Measurements from ENCODE around the gene ACTL8.

ACTL8 gene

DNA sequence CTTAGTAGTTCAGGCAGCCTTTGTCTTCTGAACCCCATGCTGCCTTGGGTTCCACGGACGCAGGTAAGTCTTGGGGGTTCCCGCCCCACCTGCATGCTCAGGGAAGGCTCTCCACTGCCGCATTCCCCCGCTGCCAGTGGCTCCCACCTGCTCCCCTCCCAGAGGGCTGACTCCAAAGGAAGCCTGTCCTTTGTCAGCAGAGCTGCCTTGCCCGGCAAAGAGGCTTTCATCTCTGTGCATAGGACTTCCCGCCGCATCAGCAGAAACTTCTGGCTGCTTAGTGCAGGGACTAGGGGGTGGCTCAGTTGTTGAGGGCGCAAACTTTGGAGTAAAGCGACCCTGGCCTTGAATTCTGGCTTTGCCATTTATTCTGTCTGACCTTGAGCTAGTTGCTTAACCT is 25.2 kb upstream of the ACTL8 start:
- TF ChIP-seq SIN3A (IDR thresholded peaks at IDR 0.05; ENCODE audit: borderline replicate concordance, insufficient read depth, low read length) (no peak), TAF1 (IDR thresholded peaks at IDR 0.05; ENCODE audit: borderline replicate concordance, insufficient read depth, low read length) (no peak), POLR2AphosphoS5 (IDR thresholded peaks at IDR 0.05; ENCODE audit: low read depth, low read length) (no peak), FOXP2 (optimal IDR thresholded peaks at IDR 0.05; ENCODE audit: borderline replicate concordance, extremely low read depth, extremely low read length, insufficient read depth) (no peak)
- TF ChIP-seq, protein P1, sequence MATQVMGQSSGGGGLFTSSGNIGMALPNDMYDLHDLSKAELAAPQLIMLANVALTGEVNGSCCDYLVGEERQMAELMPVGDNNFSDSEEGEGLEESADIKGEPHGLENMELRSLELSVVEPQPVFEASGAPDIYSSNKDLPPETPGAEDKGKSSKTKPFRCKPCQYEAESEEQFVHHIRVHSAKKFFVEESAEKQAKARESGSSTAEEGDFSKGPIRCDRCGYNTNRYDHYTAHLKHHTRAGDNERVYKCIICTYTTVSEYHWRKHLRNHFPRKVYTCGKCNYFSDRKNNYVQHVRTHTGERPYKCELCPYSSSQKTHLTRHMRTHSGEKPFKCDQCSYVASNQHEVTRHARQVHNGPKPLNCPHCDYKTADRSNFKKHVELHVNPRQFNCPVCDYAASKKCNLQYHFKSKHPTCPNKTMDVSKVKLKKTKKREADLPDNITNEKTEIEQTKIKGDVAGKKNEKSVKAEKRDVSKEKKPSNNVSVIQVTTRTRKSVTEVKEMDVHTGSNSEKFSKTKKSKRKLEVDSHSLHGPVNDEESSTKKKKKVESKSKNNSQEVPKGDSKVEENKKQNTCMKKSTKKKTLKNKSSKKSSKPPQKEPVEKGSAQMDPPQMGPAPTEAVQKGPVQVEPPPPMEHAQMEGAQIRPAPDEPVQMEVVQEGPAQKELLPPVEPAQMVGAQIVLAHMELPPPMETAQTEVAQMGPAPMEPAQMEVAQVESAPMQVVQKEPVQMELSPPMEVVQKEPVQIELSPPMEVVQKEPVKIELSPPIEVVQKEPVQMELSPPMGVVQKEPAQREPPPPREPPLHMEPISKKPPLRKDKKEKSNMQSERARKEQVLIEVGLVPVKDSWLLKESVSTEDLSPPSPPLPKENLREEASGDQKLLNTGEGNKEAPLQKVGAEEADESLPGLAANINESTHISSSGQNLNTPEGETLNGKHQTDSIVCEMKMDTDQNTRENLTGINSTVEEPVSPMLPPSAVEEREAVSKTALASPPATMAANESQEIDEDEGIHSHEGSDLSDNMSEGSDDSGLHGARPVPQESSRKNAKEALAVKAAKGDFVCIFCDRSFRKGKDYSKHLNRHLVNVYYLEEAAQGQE (IDR thresholded peaks at IDR 0.05; ENCODE audit: insufficient read depth in 1 of 2, low read depth in 2 of 2, low read length in 2 of 2): no peak

DNA sequence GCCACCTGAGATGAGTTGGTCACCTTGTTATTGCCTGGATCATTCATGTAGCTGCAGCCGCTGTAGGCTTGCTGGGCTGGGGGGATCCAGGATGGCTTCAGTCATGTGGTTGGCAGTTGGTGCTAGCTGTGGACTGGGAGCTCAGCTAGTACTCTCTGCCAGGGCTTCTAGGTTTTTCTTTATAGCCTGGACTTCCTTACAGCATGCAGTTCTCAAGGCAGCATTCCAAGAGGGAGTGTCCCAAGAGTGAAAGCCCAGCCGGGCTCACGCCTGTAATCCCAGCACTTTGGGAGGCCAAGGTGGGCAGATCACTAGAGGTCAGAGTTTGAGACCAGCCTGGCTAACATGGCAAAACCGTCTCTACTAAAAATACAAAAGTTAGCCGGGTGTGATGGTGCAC is 23.7 kb upstream of the ACTL8 start:
- TF ChIP-seq POLR2AphosphoS5 (IDR thresholded peaks at IDR 0.05; ENCODE audit: low read depth, low read length) (no peak), SIN3A (IDR thresholded peaks at IDR 0.05; ENCODE audit: borderline replicate concordance, insufficient read depth, low read length) (no peak), FOXP2 (optimal IDR thresholded peaks at IDR 0.05; ENCODE audit: borderline replicate concordance, extremely low read depth, extremely low read length, insufficient read depth) (no peak), TAF1 (IDR thresholded peaks at IDR 0.05; ENCODE audit: borderline replicate concordance, insufficient read depth, low read length) (no peak)
- TF ChIP-seq, protein P1 (IDR thresholded peaks at IDR 0.05; ENCODE audit: insufficient read depth in 1 of 2, low read depth in 2 of 2, low read length in 2 of 2): no peak

DNA sequence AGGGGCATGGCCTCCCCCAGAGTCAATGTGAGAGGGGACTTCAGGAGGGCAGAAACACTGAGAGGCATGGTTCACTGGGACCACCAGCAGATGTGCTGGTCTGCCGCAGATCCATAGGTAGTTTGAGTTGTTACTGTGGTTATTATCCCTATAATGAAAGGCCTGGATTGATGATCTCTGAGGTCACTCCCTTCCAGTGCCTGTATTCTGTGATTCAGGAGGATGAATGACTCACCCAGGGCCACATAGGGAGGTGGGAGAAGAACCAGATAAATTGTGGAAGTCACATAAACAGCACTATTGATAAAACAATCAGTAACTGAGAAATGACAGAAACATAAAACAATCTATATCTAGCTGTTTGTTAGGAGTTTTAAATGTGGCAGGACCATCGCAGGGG is 22.7 kb upstream of the ACTL8 start:
- no peak for TF ChIP-seq SIN3A (IDR thresholded peaks at IDR 0.05; ENCODE audit: borderline replicate concordance, insufficient read depth, low read length)
- no peak for TF ChIP-seq POLR2AphosphoS5 (IDR thresholded peaks at IDR 0.05; ENCODE audit: low read depth, low read length)
- no peak for TF ChIP-seq TAF1 (IDR thresholded peaks at IDR 0.05; ENCODE audit: borderline replicate concordance, insufficient read depth, low read length)
- no peak for TF ChIP-seq FOXP2 (optimal IDR thresholded peaks at IDR 0.05; ENCODE audit: borderline replicate concordance, extremely low read depth, extremely low read length, insufficient read depth)
- TF ChIP-seq, protein P1 (IDR thresholded peaks at IDR 0.05; ENCODE audit: insufficient read depth in 1 of 2, low read depth in 2 of 2, low read length in 2 of 2): no peak

DNA sequence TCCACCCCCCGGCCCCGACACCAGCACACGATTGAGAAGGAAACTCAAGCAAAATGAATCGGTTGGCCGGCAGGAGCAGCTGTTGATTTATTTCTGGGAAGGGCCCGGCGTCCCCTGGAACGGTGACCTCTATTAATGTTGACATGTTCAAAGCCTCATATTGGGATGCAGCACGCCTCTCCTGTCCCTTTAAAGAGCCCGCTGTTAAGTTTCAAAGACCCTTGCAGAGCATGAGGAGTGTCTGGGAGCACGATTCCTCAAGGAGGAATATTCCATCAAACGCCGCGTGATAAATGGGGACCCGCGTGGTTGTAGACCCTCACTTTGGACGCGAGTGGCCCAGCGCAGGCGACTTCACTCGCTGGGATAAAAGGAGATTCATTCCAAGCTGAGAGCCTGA is 21.5 kb upstream of the ACTL8 start:
- TF ChIP-seq POLR2AphosphoS5 (IDR thresholded peaks at IDR 0.05; ENCODE audit: low read depth, low read length) (no peak), TAF1 (IDR thresholded peaks at IDR 0.05; ENCODE audit: borderline replicate concordance, insufficient read depth, low read length) (no peak), FOXP2 (optimal IDR thresholded peaks at IDR 0.05; ENCODE audit: borderline replicate concordance, extremely low read depth, extremely low read length, insufficient read depth) (no peak), SIN3A (IDR thresholded peaks at IDR 0.05; ENCODE audit: borderline replicate concordance, insufficient read depth, low read length) (no peak)
- TF ChIP-seq, protein P1 (IDR thresholded peaks at IDR 0.05; ENCODE audit: insufficient read depth in 1 of 2, low read depth in 2 of 2, low read length in 2 of 2): no peak

DNA sequence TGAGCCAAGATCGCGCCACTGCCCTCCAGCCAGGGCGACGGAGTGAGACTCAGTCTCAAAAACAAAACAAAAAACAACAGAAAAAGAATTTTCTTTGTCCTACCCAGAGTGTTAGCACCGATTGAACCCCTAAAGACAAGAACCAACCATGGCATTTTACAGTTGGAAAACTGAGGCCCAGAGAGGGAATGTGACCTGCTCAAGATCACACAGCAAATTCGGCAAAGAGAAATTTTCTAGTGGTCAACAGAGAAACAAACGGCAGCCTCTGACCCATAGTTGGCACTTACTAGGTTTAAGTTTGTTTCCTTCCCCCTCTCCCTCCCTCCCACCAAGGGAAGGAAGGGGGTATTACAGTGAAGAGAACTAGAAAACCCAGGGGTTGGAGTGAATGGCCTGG is 20.5 kb upstream of the ACTL8 start:
- TF ChIP-seq SIN3A (IDR thresholded peaks at IDR 0.05; ENCODE audit: borderline replicate concordance, insufficient read depth, low read length): no peak
- TF ChIP-seq FOXP2 (optimal IDR thresholded peaks at IDR 0.05; ENCODE audit: borderline replicate concordance, extremely low read depth, extremely low read length, insufficient read depth): no peak
- no peak for TF ChIP-seq TAF1 (IDR thresholded peaks at IDR 0.05; ENCODE audit: borderline replicate concordance, insufficient read depth, low read length)
- TF ChIP-seq, protein P1 (IDR thresholded peaks at IDR 0.05; ENCODE audit: insufficient read depth in 1 of 2, low read depth in 2 of 2, low read length in 2 of 2): no peak
- TF ChIP-seq POLR2AphosphoS5 (IDR thresholded peaks at IDR 0.05; ENCODE audit: low read depth, low read length): no peak

Measured in PFSK-1 (cell line).